GM21576 (cell line): ENCODE results near the gene PLEKHB2.
"Not testable (repeated sequence)": the region's sequence is repeated elsewhere in the genome, so short reads cannot be mapped to it uniquely, and the experiment has no call there.

ENCODE experiments used
- ATAC-seq: cut with Tn5 transposase; IDR thresholded peaks from one replicate; pipeline ENCODE4 v1.9.1; 2021; ENCODE audit warnings: mild to moderate bottlenecking, moderate library complexity; ENCODE audit not compliant: unreplicated experiment

The PLEKHB2 gene

DNA sequence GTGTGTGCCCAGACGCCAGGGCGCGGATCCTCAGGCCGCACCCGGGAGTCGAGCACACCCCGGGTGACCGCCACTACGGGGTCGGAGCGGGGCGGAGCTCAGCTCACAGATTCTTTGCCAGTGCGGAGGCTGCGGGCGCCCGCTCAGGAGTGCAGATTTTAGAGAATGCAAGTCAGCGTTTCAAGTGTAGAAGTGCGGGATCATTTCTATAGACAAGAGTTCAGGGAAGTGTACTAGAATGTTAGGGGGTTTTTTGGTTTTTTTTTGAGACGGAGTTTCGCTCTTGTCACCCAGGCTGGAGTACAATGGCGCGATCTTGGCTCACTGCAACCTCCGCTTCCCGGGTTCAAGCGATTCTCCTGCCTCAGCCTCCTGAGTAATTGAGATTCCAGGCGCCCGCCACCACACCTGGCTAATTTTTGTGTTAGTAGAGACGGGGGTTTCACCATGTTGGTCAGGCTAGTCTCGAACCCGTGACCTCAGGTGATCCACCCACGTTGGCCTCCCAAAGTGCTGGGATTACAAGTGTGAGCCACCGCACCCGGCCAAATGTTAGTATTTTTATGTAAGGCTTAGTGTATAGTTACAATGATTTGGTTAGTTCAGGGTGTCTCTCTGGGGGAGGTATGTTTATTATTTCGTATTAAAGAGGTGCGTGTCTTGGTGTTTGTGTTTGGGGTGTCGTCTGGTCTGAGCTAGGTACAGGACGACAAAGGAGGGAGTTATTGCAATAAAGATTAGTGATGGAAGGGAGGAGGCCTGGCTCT, 11.3 kb upstream of the PLEKHB2 start:
- ATAC-seq = peak; percentile 65

DNA sequence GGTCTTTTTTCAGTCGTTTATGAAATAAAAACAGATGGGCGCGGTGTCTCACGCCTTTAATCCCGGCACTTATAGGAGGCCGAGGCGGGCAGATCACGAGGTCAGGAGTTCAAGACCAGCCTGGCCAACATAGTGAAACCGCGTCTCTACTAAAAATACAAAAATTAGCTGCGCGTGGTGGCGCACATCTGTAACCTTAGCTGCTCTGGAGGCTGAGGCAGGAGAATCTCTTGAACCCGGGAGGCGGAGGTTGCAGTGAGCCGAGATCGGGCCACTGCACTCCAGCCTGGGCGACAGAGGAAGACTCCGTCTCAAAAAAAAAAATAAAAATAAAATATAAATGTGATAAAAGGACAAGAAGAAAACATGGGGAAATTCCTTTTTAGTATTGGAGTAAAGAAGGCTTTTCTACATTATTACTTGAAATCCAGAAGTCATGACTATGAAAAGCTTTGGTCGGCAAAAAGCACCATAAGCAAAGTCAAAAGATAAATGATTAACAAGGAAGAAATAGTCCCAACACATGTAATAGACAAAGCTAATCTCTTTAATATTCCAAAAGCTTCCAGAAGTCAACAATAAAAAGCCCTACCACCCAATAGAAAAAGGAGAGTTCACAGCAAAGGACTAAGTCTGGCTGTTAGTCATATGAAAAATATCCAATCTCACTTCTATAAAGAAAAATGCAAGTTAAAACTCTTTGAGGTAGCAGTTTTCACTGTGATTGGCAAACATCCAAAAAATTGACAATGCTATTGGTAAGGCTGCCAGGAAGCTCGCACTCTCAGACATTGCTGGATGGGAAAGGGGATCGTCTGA, 10.5 kb upstream of the PLEKHB2 start:
- no peak for ATAC-seq

DNA sequence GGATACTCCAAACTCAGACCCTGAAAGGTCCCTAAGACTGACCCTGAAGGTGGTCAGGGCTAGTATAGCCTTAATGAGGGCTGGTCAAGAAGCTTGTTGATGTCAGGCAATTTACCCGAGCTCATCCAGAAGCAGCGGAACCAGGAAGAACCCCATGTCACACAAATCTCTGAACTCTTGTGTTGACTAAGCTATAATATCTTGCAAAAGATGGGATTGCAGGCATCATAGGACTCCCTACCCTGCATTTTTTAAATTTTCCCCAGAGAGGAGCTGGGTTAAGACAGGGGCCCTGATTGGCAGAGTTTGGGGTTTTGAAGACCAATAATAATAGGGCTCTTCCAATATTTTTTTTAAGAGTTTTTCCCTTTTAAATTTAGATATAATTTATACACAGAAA, 2.0 kb upstream of the PLEKHB2 start:
- ATAC-seq = no peak

DNA sequence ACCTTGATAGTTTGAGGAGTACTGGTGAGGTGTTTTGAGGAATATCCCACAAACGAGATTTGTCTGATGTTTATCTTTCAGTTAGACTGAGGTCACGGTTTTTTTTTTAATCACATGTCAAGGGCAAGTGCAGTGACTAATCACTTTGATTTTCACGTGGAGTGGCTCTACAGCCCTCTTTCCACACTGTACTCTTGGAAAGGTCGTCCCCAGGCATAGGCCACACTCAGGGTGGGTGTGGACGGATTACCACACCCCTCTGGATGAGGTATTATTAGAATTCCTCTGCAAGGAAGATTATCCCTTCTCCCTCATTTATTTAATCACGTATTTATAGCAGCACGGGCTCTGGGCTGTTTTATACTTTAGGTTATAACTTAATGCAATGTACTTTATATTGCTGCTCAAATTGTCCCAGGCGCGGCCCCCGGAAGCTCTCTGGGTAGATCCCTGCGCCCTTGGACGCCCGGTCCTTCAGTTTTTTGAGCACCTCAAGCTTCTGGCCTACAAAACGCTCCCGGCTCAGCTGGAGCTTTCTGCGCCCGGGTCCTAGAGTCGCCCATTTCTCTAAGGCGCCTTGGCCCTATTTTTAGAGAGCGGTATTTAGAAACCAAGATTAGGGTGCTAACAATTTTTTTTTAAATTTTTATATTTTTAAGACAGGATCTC, 515 bp upstream of the PLEKHB2 start:
- ATAC-seq = peak; percentile 79

DNA sequence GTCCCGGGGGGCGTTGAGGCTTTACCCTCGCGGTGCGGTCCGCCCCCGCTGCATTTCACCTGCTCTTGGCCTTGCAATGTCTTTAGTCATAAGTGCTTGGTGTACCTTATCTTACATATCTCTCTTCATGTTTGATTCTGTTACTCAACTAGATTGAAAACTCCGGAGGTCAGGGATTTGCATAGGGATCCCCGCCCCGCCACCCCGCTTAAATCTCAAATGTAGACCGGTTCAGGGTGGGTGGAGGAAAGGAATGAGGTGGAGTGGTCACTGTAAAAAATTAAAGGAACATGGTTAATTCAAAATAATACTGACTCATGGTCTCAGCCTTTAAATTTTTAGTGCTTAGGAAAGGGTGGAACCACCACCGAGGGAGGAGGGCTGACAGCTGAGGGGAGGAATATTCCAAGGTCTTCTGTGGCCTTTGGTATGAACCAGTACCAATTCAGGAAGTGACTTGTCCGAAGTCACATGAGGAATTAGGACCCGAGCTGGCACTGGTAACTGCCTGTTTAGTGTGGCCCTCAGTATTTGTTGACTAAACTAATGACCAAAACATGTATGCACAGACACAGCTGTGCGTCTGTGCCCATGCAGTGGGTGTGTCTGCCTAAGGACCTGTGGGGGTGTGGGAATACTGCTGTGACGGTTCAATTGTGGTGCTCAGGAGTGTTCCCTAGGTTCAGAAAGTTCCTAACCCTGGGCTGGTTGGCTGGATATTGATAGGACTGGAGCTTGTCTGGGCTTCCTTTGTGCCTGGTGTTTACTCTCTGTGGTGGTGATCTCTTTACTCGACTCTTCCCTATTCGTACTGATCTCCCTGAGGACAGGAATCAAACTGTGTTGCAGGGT, 1.0 kb downstream of the PLEKHB2 start:
- peak; percentile 32 for ATAC-seq

DNA sequence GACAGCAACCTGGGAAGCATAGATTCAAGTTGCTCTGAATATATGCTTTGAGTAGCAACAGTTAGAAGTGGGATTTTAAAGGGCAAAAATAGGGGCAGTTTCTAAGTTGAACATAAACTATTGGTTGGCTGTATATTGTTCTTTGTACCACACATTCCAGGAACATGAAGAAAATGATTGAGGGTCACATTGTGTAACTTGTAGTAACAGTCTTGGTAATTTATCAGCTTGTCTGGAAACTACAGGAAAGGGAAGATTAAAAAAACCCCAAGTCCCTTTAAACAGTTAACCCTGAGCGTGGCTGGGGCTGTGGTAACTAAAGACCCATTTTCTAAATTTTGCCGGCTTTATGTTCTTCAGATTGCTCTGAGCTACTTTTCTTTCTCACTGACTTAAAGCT, 7.4 kb downstream of the PLEKHB2 start:
- ATAC-seq = no peak

DNA sequence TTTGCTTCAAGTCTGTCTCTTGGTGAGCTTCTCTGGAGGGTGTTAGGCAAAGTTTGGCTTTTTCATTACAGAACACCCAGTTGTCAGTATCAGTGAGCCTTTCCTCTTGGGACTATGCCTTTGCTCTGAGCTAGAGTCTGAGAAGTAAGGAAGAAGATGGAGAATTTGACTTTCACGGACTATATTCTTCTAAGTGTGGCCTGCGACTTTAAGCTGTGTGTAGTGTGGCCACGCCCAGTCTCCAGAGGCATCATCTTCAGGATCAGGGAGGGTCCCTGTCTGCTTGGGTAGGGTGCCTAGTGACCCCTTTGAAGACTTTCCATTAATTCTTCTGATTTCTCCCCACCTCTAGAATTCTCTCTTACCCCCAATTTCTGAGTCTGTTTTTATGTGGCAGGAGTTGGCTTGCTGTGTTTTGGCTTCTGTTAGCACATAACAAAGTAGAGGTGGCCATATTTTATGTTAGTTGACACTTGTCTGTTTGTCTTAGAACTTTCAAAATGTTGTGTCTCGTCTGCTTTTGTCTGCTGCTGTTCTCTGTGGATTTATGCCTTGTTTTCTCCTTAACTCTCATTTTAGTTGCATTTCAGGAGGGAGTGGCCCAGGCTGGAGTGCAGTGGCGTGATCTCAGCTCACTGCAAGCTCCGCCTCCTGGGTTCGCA, 8.6 kb downstream of the PLEKHB2 start:
- ATAC-seq = no peak

DNA sequence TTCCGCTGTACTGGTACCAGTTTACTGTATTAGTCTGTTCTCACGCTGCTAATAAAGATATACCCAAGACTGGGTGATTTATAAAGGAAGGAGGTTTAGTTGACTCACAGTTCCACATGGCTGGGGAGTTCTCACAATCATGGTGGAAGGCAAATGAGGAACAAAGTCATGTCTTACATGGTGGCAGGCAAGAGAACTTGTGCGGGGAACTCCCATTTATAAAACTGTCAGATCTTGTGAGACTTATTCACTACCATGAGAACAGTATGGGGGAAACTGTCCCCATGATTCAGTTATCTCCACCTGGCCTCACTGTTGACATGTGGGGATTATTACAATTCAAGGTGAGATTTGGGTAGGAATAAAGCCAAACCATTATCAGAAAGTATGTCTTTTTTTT, 9.8 kb downstream of the PLEKHB2 start:
- not testable (repeated sequence) for ATAC-seq

DNA sequence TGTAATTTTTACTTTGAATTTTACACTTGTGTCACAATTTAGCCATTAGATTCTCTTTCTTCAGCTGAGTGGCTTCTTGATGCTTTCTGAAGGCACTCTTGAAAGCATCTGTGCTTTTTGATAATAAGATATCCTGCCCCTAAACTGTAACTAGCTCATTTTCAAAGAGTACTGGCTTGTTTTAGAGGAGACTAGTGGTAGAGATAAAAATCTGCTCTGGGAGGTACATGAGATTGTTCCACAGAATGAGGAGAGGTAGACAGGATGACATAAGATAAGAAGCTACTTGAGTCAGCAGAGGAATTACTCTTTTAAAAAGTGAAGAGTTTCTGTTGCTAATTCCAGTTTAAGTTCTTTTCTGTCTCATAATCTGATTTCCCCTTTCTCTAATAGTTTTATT, 10.6 kb downstream of the PLEKHB2 start:
- no peak for ATAC-seq

DNA sequence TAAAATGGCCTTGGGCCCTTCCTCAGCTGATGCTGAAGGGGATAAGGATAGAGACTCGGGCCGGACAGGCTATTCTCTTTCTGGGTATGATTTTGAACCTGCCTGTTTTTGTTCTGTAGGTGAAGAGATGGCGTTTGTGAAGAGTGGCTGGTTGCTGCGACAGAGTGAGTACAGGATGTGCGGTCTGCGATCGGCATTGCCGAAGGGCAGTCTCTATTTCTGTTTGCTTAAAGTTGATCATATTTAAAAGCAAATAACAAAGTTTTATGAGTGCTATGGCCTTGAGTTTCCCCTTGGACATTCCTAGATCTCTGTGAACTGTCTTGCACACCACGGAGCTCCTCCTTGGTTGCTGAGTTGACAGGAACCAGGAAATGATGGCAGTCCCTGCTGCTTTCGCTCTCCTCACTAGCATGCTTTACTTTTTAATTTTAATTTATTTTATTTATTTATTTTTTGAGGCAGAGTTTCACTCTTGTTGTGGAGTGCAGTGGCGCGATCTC, 15.7 kb downstream of the PLEKHB2 start:
- ATAC-seq = no peak

DNA sequence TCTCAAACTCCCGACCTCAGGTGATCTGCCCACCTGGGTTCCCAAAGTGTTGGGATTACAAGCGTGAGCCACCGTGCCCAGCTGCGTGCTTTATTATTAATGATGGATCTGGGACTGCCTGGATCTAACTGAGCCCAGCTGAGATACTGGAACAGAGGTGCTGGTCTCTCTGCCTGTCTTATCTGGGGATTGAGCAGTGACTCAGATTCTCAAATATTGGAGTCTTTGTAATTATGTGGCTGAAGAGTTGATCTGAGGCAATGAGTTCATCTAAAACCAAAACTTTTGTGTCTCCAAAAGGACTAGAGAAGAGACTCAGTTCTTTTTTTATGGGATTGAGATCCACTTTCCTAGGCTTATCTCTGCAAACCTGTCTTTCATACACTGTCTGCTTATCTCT, 16.3 kb downstream of the PLEKHB2 start:
- ATAC-seq = no peak

DNA sequence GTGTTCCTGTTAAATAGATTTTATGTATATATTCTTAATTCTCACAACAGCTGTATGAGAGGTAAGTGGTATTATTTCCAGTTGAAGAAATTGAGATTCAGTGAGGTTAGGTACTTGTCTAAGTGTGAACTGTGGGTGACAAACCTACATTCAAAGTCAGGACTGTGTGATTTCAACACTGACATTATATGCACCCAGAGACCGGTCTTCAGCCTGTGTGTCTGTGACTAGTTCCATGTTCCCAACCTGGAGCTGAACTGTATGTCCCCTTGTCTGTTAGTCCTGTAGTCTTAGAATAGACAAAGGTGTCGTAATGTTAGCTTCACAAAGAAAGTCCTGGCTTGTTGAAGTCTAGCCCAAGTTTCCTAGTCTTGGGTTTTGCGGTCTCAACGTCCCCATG, 17.4 kb downstream of the PLEKHB2 start:
- ATAC-seq = no peak

DNA sequence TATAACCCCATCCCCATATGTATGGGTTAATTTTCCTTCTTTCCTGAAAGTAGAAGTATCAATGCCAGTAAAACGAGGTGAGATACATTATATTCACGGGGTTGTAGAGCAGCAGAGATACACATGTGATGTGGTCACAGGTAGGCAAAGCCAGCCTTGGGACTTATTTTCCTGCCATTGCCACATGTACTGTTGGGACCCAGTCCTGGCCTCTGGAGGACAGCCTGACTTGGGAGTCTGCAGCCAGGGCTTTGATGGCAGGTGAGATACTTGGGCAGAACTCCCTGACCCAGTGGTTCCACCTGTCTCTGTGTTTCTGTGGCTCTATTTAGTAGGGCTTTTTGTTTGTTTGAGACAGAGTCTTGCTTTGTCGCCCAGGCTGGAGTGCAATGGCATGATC, 18.1 kb downstream of the PLEKHB2 start:
- ATAC-seq = no peak

DNA sequence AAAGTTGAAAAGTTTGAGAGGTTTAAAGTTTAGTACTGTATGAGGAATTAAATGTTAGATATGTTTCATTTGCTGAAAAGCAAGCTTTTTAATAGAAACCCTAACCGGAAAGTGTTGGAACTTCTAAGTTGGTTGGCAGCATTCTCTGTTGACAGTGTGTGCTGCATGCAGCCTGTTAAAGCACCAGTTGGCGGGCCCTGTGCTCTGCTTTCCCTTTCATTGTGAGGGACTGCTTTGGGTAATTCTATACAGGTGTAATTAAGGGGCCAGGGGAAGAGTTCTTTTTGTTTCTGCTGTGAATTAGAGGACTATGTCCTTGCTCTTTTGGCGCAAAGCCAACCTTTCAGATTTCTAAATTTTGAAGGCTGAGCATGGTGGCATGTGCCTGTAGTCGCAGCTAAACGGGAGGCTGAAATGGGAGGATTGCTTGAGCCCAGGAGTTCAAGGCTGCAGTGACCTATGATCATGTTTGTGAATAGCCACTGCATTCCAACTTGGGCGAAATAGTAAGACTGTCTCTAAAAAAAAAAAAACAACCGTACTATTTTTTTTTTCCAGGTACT, 20.1 kb downstream of the PLEKHB2 start:
- ATAC-seq = no peak

DNA sequence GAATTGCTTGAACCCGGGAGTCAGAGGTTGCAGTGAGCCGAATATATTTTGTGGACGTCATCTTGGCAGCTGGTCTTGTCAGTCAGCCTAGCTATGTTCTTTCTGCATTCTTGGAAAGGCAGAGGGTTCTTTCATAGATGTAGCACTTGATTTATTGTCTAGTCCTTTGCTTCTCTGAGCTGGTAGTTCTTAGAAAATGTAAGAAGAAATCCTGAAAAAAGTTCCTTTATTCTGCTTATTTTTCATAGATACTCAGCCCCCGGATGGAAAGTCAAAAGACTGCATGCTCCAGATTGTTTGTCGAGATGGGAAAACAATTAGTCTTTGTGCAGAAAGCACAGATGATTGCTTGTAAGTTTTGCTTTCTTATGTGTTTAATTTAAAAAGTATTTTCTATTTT, 21.3 kb downstream of the PLEKHB2 start:
- no peak for ATAC-seq

DNA sequence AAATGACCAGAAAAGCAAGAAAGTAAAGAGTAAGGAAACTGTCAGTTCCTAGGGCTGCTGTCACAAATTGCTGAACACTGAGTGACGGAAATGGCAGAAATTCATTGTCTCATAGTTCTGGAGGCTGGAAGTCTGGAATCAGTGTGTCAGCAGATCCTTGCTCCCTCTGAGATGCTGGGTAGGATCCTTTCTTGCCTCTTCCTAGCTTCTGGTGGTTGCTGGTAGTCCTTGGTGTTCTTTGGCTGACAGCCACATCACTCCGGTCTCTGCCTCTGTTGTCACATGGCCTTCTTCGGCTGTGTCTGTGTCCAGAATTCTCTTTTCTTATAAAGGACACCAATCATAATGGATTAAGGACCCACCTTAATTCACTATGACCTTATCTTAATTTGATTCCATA, 21.9 kb downstream of the PLEKHB2 start:
- ATAC-seq = no peak

DNA sequence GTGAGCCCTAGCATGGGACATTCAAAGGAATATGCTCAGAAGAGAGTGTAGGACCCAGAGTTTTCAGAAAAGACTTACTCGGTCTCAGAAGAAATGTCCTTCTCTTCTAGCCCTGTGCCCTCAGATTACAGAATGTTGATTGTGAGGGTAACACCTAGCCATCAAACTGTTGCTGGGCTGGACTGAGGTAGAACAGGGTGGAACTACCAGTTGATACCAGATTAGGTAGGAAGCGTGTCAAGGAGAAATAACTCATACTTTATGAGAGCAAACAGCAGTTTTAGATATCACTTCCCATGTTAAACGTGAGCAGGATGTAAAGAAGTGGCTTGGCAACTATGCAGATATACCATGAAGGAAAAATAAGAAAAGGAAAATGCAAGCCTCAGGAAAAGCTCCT, 22.8 kb downstream of the PLEKHB2 start:
- ATAC-seq = no peak

DNA sequence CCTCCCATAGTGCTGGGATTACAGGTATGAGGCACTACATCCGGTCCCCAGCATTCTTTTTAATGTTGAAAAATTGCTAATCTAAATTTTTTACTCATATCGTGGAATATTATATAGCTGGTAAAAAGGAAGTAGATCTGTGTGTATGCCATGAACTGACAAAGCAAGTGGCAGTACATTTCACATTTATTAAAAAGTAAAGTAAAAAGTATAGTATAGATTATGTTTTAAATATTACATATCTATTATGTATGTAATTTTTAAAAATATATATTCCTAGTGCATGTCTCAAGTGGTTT, 25.1 kb downstream of the PLEKHB2 start:
- no peak for ATAC-seq

DNA sequence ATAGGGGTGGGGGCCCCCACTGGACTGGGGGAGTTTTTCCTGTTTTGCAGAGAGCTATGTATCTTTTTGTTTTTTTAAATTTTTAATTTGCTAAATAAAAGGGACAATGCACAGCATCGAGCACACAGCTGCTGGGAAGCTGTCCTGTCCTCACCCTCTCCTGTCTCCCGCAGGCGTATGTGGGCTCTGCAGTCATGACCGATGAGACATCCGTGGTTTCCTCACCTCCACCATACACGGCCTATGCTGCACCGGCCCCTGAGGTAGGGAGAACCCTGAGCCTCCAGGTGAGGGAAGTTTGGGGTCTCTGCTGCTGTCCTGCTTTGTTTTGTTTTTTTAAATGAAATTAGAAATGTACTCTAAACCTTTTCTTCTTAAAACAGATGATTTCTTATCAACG, 27.6 kb downstream of the PLEKHB2 start:
- ATAC-seq = no peak

DNA sequence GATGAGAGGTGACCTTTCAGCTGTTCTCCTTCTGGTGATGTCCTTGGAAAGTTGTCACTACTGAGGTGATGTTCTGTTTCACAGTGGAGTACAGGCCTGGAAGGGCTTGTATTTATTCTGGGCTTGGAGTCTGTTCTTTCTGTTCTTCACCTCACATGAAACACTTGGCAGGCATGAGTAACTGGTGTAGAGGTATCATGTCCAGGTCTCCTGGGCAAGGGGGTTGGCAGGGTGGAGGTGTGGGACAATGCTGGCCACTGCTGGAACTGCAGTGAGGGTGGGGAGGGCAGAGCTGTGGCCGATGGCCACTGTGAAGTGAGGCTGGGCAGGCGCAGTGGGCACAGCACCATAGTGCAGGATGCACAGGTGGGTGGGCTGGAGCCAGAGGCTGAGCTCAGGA, 35.4 kb downstream of the PLEKHB2 start:
- no peak for ATAC-seq
